HG03378 (cell line): ENCODE measurements around the gene SLC39A10.

ENCODE experiments used
- ATAC-seq: cut with Tn5 transposase; IDR thresholded peaks from one replicate; pipeline ENCODE4 v1.9.1; 2021; ENCODE audit warnings: mild to moderate bottlenecking, moderate library complexity; ENCODE audit not compliant: unreplicated experiment

The SLC39A10 gene

GRCh38 chr2:195779491-195779890 is 122.5 kb downstream of the SLC39A10 start:
- ATAC-seq: no peak

GRCh38 chr2:195782156-195782555 is 125.1 kb downstream of the SLC39A10 start:
- no peak for ATAC-seq
